Progenitor cell of endocrine pancreas (in vitro differentiated cells): ENCODE results near the gene PRXL2C. TPM values are rescaled to one million over a fixed set of nuclear protein-coding genes. Genes with fewer than 3 reads are reported as not detected.

Experiments used
- DNase-seq: peaks from one replicate; pipeline ENCODE4 v3.0.0; 2021; ENCODE audit warnings: low spot score; ENCODE audit not compliant: unreplicated experiment
- H3K27ac Mint-ChIP-seq: 2 replicates; pipeline ENCODE4 v1.8.0; 2021; ENCODE audit warnings: mild to moderate bottlenecking, moderate library complexity, mixed read lengths
- H3K27me3 Mint-ChIP-seq: 2 replicates; pipeline ENCODE4 v1.8.0; 2021; ENCODE audit warnings: mixed read lengths
- H3K36me3 Mint-ChIP-seq: 2 replicates; pipeline ENCODE4 v1.8.0; 2022; ENCODE audit warnings: mixed read lengths; ENCODE audit not compliant: insufficient read depth
- H3K4me1 Mint-ChIP-seq: 2 replicates; pipeline ENCODE4 v1.8.0; 2021; ENCODE audit warnings: low read depth, mixed read lengths
- H3K4me3 Mint-ChIP-seq: 2 replicates; pipeline ENCODE4 v1.8.0; 2021; ENCODE audit warnings: low read depth, mild to moderate bottlenecking, moderate library complexity, mixed read lengths
- H3K9me3 Mint-ChIP-seq: 2 replicates; pipeline ENCODE4 v1.8.0; 2021; ENCODE audit warnings: low read depth, mixed read lengths
- CTCF ChIP-seq: fragments of 200-600 bp; sonication (generic); IDR thresholded peaks from one replicate; pipeline ENCODE4 v1.5.0; 2021; ENCODE audit warnings: antibody characterized with exemption, mild to moderate bottlenecking; ENCODE audit not compliant: unreplicated experiment
- total RNA-seq: library from RNA; stranded (reverse); gene quantifications from 2 replicates; pipeline ENCODE4 v1.2.1, GENCODE V29; 2021

Gene PRXL2C
- total RNA-seq, 1 donor from 2014 or later, result 6.2 TPM

GRCh38 chr9:96660692-96661248, 5.7 kb upstream of the PRXL2C start:
- H3K4me3 Mint-ChIP-seq, result no peak overlapping the region
- H3K27ac Mint-ChIP-seq, result no peak overlapping the region
- peaks cover 2% of the 10 kb centered on the region for H3K4me1 Mint-ChIP-seq
- TF ChIP-seq CTCF, result no peak
- peaks cover 12% of the 10 kb centered on the region for H3K27me3 Mint-ChIP-seq
- no peaks in the 10 kb centered on the region for H3K9me3 Mint-ChIP-seq
- DNase-seq, result no peak
- H3K36me3 Mint-ChIP-seq, result no peaks in the 10 kb centered on the region

GRCh38 chr9:96654450-96655197, 493 bp downstream of the PRXL2C start:
- H3K4me1 Mint-ChIP-seq, result peaks cover 4% of the 10 kb centered on the region
- peaks cover 12% of the 10 kb centered on the region for H3K27me3 Mint-ChIP-seq
- peak overlapping the region; percentile 84 for H3K4me3 Mint-ChIP-seq
- peak; percentile 56 for DNase-seq
- peak overlapping the region; percentile 95 for H3K27ac Mint-ChIP-seq
- no peaks in the 10 kb centered on the region for H3K9me3 Mint-ChIP-seq
- H3K36me3 Mint-ChIP-seq, result peaks cover 3% of the 10 kb centered on the region
- peak; percentile 24 for TF ChIP-seq CTCF

GRCh38 chr9:96651626-96652025, 3.5 kb downstream of the PRXL2C start:
- no peaks in the 10 kb centered on the region for H3K27me3 Mint-ChIP-seq
- no peaks in the 10 kb centered on the region for H3K9me3 Mint-ChIP-seq
- peaks cover 4% of the 10 kb centered on the region for H3K4me1 Mint-ChIP-seq
- no peak for DNase-seq
- H3K27ac Mint-ChIP-seq, result peak overlapping the region; percentile 80
- H3K36me3 Mint-ChIP-seq, result peaks cover 7% of the 10 kb centered on the region
- TF ChIP-seq CTCF, result peak; percentile 57
- no peak overlapping the region for H3K4me3 Mint-ChIP-seq

- H3K27ac Mint-ChIP-seq, result no peak overlapping the region
- H3K9me3 Mint-ChIP-seq, result no peaks in the 10 kb centered on the region
- H3K4me3 Mint-ChIP-seq, result no peak overlapping the region
- H3K27me3 Mint-ChIP-seq, result no peaks in the 10 kb centered on the region
- no peak for DNase-seq
- TF ChIP-seq CTCF, result no peak
- peaks cover 13% of the 10 kb centered on the region for H3K36me3 Mint-ChIP-seq
- peaks cover 2% of the 10 kb centered on the region for H3K4me1 Mint-ChIP-seq
These were observed 5.3 kb downstream of the PRXL2C start for GRCh38 chr9:96649620-96650324.

DNA sequence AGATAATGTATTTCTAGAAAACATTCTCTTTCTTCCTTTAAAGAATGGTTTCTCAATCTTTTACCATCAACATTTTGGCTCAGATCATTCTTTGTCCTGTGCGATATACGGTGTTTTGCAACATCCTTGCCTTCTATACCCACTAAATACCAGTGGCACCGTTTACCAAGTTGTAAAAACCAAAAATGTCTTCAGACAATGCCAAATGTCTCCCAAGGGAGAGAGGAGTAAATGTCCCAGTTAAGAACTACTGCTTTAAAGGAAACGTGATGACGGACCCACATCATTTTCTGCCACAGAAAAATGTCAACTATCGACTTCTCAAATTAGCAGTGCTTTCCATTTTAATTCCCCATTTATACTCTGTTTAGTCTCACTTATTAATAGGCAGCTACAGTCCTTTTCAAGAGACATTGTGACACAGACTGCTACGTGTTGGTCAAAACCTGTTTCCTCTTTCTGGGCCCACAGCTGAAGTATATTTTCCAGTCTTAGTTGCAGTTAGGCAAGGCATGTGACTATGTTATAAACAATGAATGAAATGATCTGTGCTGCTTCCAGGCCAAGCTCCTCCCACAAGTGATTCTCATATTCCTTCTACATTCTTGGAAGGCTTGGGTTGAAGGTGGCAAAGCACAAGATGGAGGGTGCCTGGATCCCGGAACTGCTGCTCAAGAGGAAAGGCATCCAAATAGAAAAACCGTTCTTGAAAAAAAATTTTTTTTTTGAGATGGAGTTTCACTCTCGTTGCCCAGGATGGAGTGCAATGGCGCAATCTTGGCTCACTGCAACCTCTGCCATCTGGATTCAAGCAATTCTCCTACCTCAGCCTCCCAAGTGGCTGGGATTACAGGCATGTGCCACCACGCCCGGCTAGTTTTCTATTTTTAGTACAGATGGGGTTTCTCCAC, 8.8 kb downstream of the PRXL2C start:
- H3K4me3 Mint-ChIP-seq, result no peak overlapping the region
- no peaks in the 10 kb centered on the region for H3K4me1 Mint-ChIP-seq
- DNase-seq, result no peak
- no peak for TF ChIP-seq CTCF
- peaks cover 14% of the 10 kb centered on the region for H3K36me3 Mint-ChIP-seq
- H3K27me3 Mint-ChIP-seq, result no peaks in the 10 kb centered on the region
- no peaks in the 10 kb centered on the region for H3K9me3 Mint-ChIP-seq
- no peak overlapping the region for H3K27ac Mint-ChIP-seq
